Cortex of kidney (tissue), 1 donor: ENCODE measurements around the gene APOM.

ENCODE experiments used
- DNase-seq: peaks from one replicate; lab custom pipeline; 2025; lab: John Stamatoyannopoulos, UW

APOM gene

DNA sequence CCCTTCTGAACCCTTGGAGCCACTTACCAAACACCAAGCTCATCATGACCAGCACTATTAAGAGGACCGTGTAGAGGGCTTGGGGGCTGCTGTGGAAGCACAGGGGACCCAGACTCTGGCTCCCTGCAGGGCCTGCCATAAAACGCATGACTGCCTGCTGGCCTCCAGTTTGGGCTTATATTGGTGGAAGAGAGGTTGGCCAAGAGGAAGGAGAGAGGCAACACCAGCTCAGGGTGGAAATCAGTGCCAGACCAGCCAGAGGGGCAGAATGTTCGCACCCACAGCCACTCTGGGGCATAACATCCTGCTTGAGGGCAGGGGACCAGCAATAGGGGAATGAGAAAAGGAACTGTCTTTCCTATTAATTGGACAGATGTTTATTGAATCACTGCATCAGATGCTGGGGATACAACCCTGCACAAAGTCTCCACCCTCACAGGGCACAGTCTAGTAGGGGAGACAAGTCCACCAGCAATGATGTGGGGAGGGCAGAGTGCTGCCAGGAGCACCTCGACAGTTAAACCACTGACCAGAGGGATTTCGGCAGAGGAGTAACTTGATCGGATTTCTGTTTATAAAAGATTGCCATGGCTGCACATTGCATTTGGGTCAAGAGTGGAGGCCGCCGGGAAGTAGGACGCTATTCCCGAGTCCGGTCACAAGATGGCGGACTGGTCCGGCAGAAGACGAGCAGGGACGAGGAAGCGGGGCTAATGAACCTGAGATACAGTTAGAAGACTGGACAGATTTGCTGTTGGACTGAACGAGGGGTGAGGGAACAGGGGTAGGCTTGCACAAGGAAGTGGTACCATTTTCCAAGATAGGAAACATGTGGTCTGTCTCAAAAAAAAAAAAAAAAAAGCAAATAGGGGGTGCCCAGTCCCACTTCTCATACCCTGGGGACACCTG, 24.8 kb downstream of the APOM start, which contains the start of gene LY6G5C:
Gene LY6G5C (minus strand): TSS at position 842 of the 909 bp plus-strand sequence. CDS start 694 bp downstream, at position 148.
- no peak for DNase-seq

DNA sequence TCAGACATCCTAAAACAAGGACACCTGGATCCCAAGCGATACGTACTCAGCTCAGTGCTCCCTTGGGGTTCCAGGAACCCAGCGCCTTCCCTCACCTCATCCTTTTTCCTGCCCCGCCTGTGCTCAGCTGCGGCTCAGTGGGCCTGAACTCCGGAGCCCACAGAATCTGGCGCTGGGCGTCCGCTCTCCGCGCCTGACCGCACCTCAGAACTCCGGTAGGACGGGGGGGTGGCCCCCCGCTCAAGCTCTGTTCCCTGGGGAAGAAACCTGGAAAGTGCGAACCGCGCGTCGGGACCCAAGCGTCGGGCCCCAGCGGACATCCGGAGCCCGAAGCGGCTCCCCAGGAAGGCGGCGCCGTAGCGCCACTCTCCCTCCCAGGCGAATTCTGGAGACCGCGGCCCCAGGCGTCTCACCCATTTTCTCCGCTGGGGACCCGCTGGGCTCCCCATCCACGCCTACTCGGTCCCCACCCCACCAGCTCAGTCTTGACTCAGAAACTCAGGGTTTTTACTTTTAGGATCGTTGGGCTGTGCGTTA, 25.5 kb downstream of the APOM start:
- no peak for DNase-seq

DNA sequence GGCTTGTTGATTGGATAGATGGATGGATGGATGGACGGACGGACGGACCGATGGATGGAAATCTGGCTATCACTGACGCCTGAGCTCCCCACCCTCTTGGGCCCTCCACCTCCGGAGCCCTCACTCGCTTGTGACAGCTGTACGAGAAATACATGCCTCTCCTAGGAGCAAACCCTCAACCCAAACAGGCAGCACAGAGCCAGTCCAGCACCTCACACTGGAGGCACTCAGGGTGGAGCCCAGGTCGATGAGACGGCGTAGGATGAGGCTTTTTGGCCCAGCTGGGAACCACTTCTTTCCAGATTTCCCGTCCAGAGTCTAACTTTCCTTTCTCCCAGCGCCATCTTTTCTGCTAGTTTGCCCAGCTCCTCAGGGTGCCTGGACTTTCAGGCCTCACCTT, 27.9 kb downstream of the APOM start:
- no peak for DNase-seq

- no peak for DNase-seq
Measured at GRCh38 chr6:31686483-31686882, 30.8 kb downstream of the APOM start.

GRCh38 chr6:31687321-31687720, 31.6 kb downstream of the APOM start:
- no peak for DNase-seq

DNA sequence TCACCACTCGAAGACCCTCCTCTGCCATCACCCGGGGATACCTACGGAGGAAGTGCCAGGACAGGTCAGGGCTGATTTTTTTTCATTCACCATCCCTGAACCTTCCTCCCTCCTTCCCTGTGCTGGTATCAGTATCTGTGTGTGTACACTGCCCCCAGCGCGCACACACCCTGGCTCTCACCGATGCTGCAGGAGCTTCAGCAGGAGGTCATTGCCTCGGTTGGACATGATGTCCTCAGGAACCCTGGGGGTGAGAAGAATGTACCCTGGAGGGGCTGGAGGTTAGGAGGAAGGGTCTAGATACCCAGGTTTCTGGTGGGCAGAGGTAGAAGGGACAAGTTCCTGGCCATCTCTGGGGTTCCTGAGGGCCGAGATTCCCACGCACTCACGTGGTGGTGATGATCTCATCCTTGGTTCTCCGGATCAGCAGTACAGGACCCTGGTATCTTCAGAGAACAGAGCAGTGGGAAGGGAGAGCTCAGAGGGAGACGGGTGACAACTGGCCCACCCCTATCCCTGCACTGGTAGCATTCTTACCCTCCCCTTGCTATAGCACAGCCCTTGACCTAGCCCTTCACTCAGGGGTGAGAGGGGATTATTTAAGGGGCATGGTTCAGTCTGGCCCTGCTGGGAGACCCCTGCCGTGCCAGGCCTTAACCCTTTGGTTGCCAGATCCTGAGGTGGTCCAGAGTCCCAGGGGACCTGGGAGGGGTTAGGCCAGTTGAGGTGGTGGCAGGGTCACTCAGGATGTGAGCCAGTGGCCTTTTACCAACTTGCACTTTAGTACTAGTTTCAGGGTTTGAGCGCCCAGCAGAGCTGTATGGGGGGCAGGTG, 32.4 kb downstream of the APOM start:
- no peak for DNase-seq

GRCh38 chr6:31689249-31690110, 33.8 kb downstream of the APOM start:
- no peak for DNase-seq

GRCh38 chr6:31690231-31691077, 34.8 kb downstream of the APOM start:
- no peak for DNase-seq

GRCh38 chr6:31691078-31691463, 35.4 kb downstream of the APOM start:
- DNase-seq: no peak

DNA sequence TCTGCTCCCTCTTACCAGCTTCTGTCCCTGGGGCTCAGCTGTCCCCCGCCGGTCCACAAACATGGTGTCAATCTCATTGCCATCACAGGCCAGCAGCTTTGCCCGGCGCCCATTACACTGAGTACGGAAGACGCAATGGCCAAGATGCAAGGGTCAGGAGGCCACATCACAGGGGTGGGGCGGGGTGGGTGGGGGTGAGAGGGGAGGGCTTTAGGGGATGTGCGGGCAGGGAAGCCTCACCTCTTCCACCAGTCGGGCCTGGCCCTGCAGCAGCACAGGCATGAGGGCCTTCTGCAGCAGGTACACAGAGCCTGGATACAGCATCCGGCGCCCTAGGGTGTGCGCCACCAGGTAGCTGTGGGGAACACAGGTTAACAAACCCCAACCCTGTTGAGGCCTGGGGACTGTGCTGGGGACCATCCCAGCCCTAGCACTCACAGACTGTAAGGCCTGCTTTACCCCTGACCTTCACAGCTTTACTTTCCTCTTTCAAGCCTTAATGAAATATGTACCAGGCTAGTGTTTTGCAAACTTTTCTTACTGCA, 35.9 kb downstream of the APOM start:
- DNase-seq: no peak

DNA sequence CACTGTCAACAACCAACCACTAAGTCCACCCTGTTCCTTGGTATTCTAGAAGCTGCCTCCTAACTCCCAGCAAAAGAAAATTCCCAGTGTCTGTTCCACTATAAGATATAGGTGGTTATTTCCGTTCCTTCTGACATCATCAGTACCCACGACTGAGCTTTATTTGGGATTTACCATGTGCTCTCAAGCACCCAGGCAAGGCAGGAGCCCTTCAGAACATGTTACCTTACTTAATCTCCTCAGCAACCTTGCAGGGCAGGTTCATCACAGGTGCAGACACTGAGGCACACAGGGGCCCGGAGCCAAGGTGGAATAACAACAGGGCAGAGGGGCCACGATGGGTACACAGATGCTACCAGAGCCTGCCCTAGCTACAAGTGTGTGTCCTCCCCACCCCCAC, 36.7 kb downstream of the APOM start:
- DNase-seq: no peak

- DNase-seq: no peak
Measured at GRCh38 chr6:31692886-31693285, 37.2 kb downstream of the APOM start.

DNA sequence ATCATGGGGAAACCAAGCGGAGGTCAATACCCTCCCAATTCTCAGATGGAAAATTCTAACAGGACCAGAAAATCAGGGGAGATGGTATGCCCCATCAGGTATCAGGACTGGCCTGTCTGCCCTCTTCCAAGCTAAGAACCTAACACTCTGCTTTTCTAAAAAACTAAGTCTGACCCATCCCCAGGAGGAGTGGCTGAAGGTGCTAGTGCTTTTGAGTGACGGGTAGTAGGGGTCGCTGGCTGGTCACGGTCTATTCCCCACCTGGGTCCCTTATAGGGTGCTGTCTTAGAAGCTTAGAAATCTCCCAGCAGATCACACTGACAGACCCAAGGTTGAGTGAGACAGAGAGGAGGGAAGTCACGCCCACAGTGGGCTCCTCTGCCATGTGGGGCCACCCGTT, 37.8 kb downstream of the APOM start:
- DNase-seq: no peak

DNA sequence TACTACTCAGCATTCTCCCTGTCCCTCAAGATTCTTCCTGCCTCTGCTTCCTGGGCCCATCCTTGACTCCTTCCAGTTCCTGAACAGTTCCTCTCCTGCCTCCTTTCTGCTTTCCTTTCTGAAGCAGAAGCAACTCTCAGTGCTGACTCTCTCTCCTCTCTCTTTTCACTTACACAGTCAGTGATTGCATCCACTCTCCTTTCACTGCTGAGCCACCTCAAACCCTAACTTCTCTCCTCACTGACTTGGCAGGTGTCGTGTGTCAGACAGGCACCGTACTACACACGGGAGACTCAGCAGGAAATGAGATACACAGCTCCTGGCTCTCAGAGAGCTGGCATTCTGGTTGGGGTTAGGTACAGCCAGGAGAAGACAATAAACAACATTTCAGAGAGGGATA, 41.9 kb downstream of the APOM start:
- no peak for DNase-seq

DNA sequence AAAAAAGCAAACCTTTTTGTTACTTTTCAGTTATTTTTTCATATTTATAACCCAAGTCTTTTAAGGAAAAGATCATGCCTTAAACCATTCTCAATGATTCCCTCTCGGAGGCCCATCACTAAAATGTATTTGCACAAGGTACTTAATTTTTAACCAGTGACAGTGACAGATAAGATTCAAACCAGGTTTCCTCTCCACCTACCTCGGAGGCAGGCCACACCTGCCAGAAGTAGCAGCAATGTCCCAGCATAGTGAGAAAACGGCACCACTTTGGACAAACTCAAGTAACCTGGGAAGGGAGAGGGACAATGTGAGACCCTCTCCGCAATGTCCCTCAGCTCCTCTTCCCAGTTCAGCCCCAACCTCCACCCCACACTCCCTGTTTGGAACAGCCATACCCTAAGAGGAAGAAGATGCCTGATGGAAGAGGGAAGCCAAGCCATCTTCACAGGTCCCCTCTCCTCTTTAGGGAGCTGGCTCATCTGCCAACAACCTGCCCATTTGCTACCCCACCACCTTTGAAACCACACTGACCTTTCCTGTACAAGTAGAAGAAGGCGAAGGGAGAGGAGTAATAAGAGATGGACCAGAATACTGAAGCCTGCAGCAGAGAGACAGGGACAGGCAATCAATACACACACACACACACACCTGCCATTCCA, 45.2 kb downstream of the APOM start:
- DNase-seq: no peak

GRCh38 chr6:31701666-31702404, 46.1 kb downstream of the APOM start:
- no peak for DNase-seq

GRCh38 chr6:31702405-31702818, 46.7 kb downstream of the APOM start:
- DNase-seq: no peak

DNA sequence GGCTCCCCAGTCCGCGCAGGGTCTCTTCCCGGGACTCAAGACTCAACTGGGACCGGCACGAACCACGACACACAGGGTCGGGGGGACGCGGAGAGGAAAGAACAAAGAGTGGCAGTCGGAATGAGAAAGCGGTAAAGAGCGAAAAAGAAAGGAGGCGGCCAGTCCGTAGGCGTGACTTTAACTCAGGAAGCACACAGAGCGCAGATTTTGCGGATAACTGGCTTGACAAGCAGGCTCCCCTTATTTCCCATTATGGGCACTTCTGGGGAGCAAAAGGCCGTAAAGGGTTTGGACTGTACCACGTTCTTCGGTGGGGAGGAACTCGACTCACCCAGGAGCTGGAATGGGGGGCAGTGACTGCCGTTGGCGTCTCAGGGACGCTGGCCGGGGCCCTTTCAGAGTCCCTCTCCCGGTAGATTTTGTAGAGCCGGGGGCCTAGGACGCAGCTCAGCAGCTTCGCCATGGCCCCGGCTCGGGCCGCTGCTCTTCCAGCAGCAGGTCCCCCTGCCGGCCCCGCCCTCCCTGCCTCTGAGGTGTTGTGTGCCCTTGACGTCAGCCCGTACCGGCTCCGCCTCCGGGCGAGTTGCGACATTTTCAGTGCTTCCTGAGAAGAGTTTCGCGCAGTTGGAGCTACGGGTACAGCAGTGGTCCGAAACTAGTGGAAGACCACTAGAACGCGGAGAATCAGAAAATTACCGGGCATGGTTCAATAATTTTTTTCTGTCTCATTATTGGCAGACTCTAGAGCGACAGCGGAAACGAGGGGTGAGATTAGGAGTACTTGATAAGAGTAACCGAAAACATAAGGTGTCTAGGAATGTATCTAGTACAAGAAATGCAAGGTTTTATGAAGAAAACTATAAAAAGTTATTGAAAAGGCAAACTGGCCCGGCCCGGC, 47.4 kb downstream of the APOM start, which contains the start of gene ABHD16A:
Gene ABHD16A (minus strand): TSS at position 506 of the 898 bp plus-strand sequence. CDS start 43 bp downstream, at position 463.
- peak; percentile 48 for DNase-seq
